Ovary (tissue), 9 donors: ENCODE data around the gene FYCO1. TPM values are rescaled to one million over a fixed set of nuclear protein-coding genes. Genes with fewer than 3 reads are reported as not detected.

Experiments
- DNase-seq, 5 donors: peaks; one replicate each; pipeline ENCODE4 v3.0.0-alpha.2; 2019 to 2020
- H3K27ac ChIP-seq, 2 donors: fragments of 200-600 bp; one replicate each; pipeline versions ENCODE4 v1.5.1 to v1.8.0; 2019 to 2022
- H3K27me3 ChIP-seq: fragments of 200-600 bp; one replicate; pipeline ENCODE4 v1.8.0; 2022
- H3K36me3 ChIP-seq: fragments of 200-600 bp; sonication (generic); one replicate; pipeline ENCODE4 v1.5.1; 2019
- H3K4me1 ChIP-seq: one replicate; pipeline ENCODE4 v1.8.1; 2013; ENCODE audit warnings: mild to moderate bottlenecking, moderate library complexity; ENCODE audit not compliant: insufficient read depth
- H3K4me3 ChIP-seq: fragments of 200-600 bp; sonication (generic); one replicate; pipeline ENCODE4 v1.5.1; 2017
- H3K9me3 ChIP-seq, 2 donors: fragments of 200-600 bp in 1 of 2; sonication (generic) in 1 of 2; one replicate each; pipeline versions ENCODE4 v1.5.1 to v1.8.1; 2013 to 2019; ENCODE audit warnings: mild to moderate bottlenecking in 1 of 2, moderate library complexity in 1 of 2
- EP300 ChIP-seq: sonication (generic); formaldehyde crosslinking; IDR thresholded peaks from one replicate; pipeline ENCODE4 v1.6.1; 2017; ENCODE audit warnings: antibody characterized with exemption
- POLR2A ChIP-seq: fragments of 450-650 bp; IDR thresholded peaks from one replicate; pipeline ENCODE4 v1.6.1; 2017; ENCODE audit warnings: antibody characterized with exemption, mild to moderate bottlenecking, moderate library complexity
- WGBS, 3 donors: extraction: QIAGEN DNeasy Blood & Tissue Kit in 1 of 3; methylation state at CpG; one replicate each; pipeline versions ENCODE4 v1.1.5 to v1.1.7; 2013 to 2017; 5-methylcytosine and 5-hydroxymethylcytosine counted together
- intact Hi-C, 4 donors: fragments of 100-400 bp; cut with DNase I; formaldehyde crosslinking; loops; one replicate each; pipeline versions ENCODE4 v1.11.0 to v1.15.1; 2022 to 2023
- polyA plus RNA-seq, 2 donors: library from polyadenylated mRNA; stranded (reverse); fragments of 200-250 nt in 1 of 2; fragments of 350-450 nt in 1 of 2; fragmentation: Illumina TruSeq in 1 of 2; extraction: RNeasy Lipid Tissue Mini Kit (QIAGEN cat#74804) in 1 of 2; gene quantifications; one replicate each; pipeline ENCODE4 v1.2.3, GENCODE V29; 2013 to 2014
- total RNA-seq, 7 donors: library from RNA; depleted of rRNA in 2 of 7; stranded (reverse); fragments of >200 nt in 2 of 7; fragmentation: NEBNext Ultra II Directional in 3 of 7; extraction: Animal tissue kit (Norgen Biotek cat#: 25700) in 3 of 7; gene quantifications; one replicate each; pipeline versions ENCODE4 v1.1.0 to v1.2.4, GENCODE V29; 2016 to 2023
- TF ChIP-seq, protein P1 (sequence below), 3 donors: fragments of 450-650 bp in 2 of 3; fragments of 200-600 bp in 1 of 3; IDR thresholded peaks; one replicate each; pipeline versions ENCODE4 v1.5.1 to v1.8.0; 2016 to 2022; ENCODE audit warnings: antibody characterized with exemption in 3 of 3, mild to moderate bottlenecking in 1 of 3
- donor health status: DM: no; HTN: no; CAD: no; lungs with moderate emphysema.
- donor health status: DM: no; HTN: no; CAD: no.
- donor health status: Bipolar disorder and iron deficiency.
- donor health status: DM: yes; HTN: yes; CAD: no.
- donor health status: DM: no; HTN: no; CAD: no.
- donor health status: DM: yes; HTN: yes; CAD: no.

FYCO1 gene
- total and polyA plus RNA-seq, 9 donors, result 30.2 to 81.0 (median 52.8) TPM

DNA sequence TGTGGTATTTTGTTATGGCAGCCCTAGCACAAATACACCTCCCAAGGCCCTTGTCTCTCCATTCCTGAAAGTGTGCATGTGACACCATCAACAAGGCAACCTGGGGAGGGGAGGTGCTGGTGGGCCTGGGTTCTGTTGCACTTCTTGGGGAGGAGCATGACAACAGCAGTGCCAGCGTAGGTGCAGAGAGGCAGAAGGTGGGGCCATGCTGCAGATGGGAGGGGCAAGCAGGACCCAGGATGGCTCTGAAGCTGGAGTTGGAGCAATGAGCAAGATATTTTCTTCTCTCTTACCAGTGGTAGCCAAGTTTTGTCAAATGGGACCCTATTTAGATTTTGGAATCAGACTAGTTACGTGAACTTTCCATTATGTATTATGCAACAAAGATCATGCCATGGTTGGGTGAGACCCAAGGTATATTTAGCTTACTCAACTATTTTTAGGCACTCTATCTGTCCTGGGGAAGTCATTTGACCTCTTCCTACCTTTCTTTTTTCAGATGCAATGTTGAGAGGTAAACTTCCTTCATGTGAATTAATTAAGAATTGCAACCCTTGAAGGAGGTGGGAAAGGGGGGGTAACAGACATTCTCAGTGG lies 3.4 kb downstream of the FYCO1 start:
- no peaks in the 10 kb centered on the region for H3K9me3 ChIP-seq
- H3K27me3 ChIP-seq, result no peaks in the 10 kb centered on the region
- no peak for DNase-seq
- TF ChIP-seq EP300 (no peak), POLR2A (no peak)
- TF ChIP-seq, protein P1, sequence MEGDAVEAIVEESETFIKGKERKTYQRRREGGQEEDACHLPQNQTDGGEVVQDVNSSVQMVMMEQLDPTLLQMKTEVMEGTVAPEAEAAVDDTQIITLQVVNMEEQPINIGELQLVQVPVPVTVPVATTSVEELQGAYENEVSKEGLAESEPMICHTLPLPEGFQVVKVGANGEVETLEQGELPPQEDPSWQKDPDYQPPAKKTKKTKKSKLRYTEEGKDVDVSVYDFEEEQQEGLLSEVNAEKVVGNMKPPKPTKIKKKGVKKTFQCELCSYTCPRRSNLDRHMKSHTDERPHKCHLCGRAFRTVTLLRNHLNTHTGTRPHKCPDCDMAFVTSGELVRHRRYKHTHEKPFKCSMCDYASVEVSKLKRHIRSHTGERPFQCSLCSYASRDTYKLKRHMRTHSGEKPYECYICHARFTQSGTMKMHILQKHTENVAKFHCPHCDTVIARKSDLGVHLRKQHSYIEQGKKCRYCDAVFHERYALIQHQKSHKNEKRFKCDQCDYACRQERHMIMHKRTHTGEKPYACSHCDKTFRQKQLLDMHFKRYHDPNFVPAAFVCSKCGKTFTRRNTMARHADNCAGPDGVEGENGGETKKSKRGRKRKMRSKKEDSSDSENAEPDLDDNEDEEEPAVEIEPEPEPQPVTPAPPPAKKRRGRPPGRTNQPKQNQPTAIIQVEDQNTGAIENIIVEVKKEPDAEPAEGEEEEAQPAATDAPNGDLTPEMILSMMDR (IDR thresholded peaks at IDR 0.05), result no peak
- H3K4me3 ChIP-seq, result no peak overlapping the region
- H3K36me3 ChIP-seq, result no peaks in the 10 kb centered on the region
- intact Hi-C loops, result no loop called here
- WGBS, 3 donors, result 74 to 85% (median 83%) methylated on average over 2 of the region's 2 CpGs
- H3K27ac ChIP-seq, result no peak overlapping the region
- peaks cover 34% of the 10 kb centered on the region for H3K4me1 ChIP-seq

DNA sequence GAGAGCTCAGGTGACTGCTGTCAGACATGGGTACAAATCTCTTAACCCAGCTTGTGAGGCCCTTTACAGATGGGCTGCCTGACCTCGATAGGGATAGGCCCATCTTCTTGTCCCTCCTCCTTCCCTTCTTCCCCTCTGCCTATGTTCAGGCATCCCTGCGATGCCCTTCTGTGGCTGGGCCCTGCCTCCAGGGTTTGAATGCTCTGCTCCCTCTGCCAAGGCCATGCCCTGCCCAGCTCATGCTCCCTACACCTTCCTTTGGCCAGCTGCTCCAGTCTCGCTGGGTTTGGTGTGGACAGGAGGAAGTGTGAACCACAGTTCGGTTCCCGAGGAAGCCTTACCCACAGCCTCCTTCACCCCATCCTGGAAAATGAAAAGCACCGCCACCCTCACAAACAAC lies 4.3 kb downstream of the FYCO1 start:
- TF ChIP-seq POLR2A (no peak), EP300 (no peak)
- TF ChIP-seq, protein P1 (IDR thresholded peaks at IDR 0.05), result no peak
- intact Hi-C loops, result no loop called here
- no peaks in the 10 kb centered on the region for H3K27me3 ChIP-seq
- DNase-seq, result no peak
- peaks cover 42% of the 10 kb centered on the region for H3K4me1 ChIP-seq
- H3K36me3 ChIP-seq, result no peaks in the 10 kb centered on the region
- 91 to 92% (median 92%) methylated on average over 6 of the region's 6 CpGs for WGBS, 3 donors
- no peak overlapping the region for H3K27ac ChIP-seq
- no peaks in the 10 kb centered on the region for H3K9me3 ChIP-seq
- H3K4me3 ChIP-seq, result no peak overlapping the region

DNA sequence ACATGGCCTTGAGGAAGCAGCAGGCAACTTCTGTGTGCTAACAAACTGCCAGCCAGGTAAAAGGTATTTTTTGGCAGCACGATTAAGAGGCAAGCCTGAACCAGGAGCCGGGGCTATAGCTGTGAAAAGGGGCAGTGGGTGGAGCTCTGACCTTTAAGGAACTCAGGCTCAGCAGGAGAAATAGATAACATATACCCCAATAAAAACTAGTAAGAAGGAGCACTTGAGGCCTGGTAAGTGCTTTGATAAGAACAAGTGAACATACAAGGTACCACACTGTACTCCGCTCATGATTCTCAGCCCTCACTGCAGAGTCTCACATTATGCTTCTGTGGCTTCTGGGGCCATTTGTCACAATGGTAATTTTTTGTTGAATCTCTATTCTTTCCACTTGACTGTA lies 5.4 kb downstream of the FYCO1 start:
- intact Hi-C loops, result no loop called here
- peaks cover 54% of the 10 kb centered on the region for H3K4me1 ChIP-seq
- H3K27ac ChIP-seq, result peak overlapping the region in 1 of 2 donors; percentile 9
- no peaks in the 10 kb centered on the region for H3K9me3 ChIP-seq
- no peaks in the 10 kb centered on the region for H3K36me3 ChIP-seq
- no peak overlapping the region for H3K4me3 ChIP-seq
- 62 to 78% (median 76%) methylated on average over 3 of the region's 3 CpGs for WGBS, 3 donors
- no peak for DNase-seq
- H3K27me3 ChIP-seq, result no peaks in the 10 kb centered on the region
- TF ChIP-seq POLR2A (no peak), EP300 (no peak)
- TF ChIP-seq, protein P1 (IDR thresholded peaks at IDR 0.05), result no peak

DNA sequence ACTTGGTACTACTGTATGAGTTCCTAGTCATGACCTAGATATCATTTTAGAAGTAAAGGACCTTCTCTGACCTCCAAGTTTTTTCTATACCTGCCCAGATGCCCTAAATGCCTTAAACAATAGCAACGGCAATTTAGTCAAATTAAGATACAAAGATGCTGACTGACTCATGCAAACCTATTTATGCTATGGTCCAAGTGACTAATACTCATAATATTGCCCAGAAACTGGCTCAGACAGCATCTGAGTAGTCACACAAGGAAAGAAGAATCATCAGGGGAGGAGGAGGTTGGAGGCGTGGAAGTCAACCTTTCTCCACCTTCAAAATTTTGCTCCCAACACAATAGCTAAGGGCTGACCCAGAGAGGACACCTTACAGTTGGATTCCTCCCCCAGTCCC lies 6.8 kb downstream of the FYCO1 start:
- DNase-seq, result no peak
- TF ChIP-seq EP300 (no peak), POLR2A (no peak)
- TF ChIP-seq, protein P1 (IDR thresholded peaks at IDR 0.05), result no peak
- intact Hi-C loops, result no loop called here
- H3K27me3 ChIP-seq, result no peaks in the 10 kb centered on the region
- H3K36me3 ChIP-seq, result no peaks in the 10 kb centered on the region
- no peaks in the 10 kb centered on the region for H3K9me3 ChIP-seq
- H3K27ac ChIP-seq, result peak overlapping the region in 1 of 2 donors; percentile 83
- WGBS, 3 donors, result 34 to 52% (median 50%) methylated on average over 2 of the region's 2 CpGs
- no peak overlapping the region for H3K4me3 ChIP-seq
- H3K4me1 ChIP-seq, result peaks cover 67% of the 10 kb centered on the region
